Prostate gland (tissue), 2 donors: ENCODE measurements around the gene MAML3. TPM values are rescaled to one million over a fixed set of nuclear protein-coding genes. Genes with fewer than 3 reads are reported as not detected.

Experiments used
- DNase-seq: peaks from one replicate; pipeline ENCODE4 v3.0.0-alpha.2; 2019; ENCODE audit warnings: low spot score
- H3K27ac ChIP-seq, 2 donors: fragments of 200-600 bp; sonication (generic); 2 replicates each; pipeline ENCODE4 v1.5.1; 2017 to 2019
- H3K27me3 ChIP-seq: fragments of 200-600 bp; sonication (generic); replicated peaks from 2 replicates; pipeline ENCODE4 v1.5.1; 2019; ENCODE audit not compliant: insufficient read depth
- H3K36me3 ChIP-seq, 2 donors: fragments of 200-600 bp; sonication (generic); 1 replicate in 1 of 2; 2 replicates in 1 of 2; pipeline versions ENCODE4 v1.5.1 to v1.8.1; 2017 to 2019
- H3K4me1 ChIP-seq: fragments of 200-600 bp; sonication (generic); replicated peaks from 2 replicates; pipeline ENCODE4 v1.5.1; 2019
- H3K4me3 ChIP-seq, 2 donors: fragments of 200-600 bp; sonication (generic); 2 replicates each; pipeline ENCODE4 v1.5.1; 2017 to 2019
- H3K9me3 ChIP-seq: fragments of 200-600 bp; sonication (generic); 2 replicates; pipeline ENCODE4 v1.5.1; 2017
- CTCF ChIP-seq, 4 experiments: fragments of 200-600 bp in 2 of 4; fragments of 450-650 bp in 2 of 4; sonication (generic) in 2 of 4; IDR thresholded peaks; 1 replicate in 3 of 4; 2 replicates in 1 of 4; pipeline ENCODE4 v1.5.1; 2016 to 2019; ENCODE audit warnings: antibody characterized with exemption in 4 of 4, mild to moderate bottlenecking in 2 of 4, moderate library complexity in 2 of 4
- POLR2A ChIP-seq: fragments of 450-650 bp; IDR thresholded peaks from one replicate; pipeline ENCODE4 v1.6.1; 2016; ENCODE audit warnings: antibody characterized with exemption, mild to moderate bottlenecking
- POLR2AphosphoS5 ChIP-seq: sonication (generic); formaldehyde crosslinking; IDR thresholded peaks from one replicate; pipeline ENCODE4 v1.6.1; 2017; ENCODE audit warnings: antibody characterized with exemption
- WGBS: methylation state at CpG from one replicate; pipeline ENCODE4 v1.1.5; 2018; 5-methylcytosine and 5-hydroxymethylcytosine counted together
- intact Hi-C: fragments of 100-400 bp; cut with DNase I; formaldehyde crosslinking; loops from one replicate; pipeline ENCODE4 v1.14.2; 2022
- total RNA-seq, 2 donors: library from RNA; depleted of rRNA; stranded (reverse); fragments of >200 nt; gene quantifications; one replicate each; pipeline ENCODE4 v1.1.0, GENCODE V29; 2016

The MAML3 gene
- total RNA-seq, 2 donors from 2014 or later, result 15.0 to 30.6 TPM

DNA sequence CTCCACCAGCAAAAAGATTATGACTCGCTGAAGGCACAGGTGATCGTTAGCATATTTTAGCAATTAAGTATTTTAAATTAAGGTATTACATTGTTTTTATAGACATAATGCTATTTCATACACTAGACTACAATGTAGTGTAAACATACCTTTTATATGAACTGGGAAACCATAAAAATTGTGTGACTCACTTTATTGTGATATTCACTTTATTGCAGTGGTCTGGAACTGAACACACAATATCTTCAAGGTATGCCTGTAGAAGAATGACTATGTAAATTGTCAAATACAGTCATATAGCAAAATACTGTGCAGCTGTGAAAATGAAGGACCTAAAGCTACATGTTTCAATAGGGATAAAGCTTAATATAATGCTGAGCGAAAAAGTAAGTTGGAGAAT, 26.6 kb upstream of the MAML3 start:
- DNase-seq, result no peak
- Histone ChIP-seq H3K27me3 (no peaks in the 10 kb centered on the region), H3K36me3 (no peaks in the 10 kb centered on the region), H3K9me3 (no peaks in the 10 kb centered on the region), H3K27ac (no peak overlapping the region), H3K4me1 (no peaks in the 10 kb centered on the region), H3K4me3 (no peak overlapping the region)
- WGBS, result 77% methylated on average over 3 of the region's 3 CpGs
- intact Hi-C loops, result no loop called here
- TF ChIP-seq POLR2A, result no peak
- TF ChIP-seq CTCF (IDR thresholded peaks at IDR 0.05), result no peak
- no peak for TF ChIP-seq POLR2AphosphoS5

DNA sequence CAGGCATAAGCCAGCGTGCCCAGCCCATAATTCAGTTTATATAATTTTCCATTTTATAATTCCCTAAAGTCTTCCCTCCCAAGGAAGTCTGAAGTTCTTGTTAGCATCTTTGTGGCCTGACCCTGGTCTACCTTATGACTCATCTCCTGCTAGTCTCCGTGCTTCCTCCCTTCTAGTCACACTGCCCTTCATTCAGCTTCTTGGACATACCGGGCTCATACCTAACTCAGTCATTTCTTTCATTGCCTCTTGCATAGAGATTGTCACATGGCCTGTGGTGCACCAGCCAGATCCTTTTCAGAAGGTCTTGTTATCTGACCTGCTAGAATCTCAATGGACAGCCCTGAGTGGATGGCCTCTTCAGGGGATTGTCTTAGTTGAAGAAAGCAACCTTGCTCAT, 22.8 kb upstream of the MAML3 start:
- Histone ChIP-seq H3K4me1 (no peaks in the 10 kb centered on the region), H3K27ac (no peak overlapping the region), H3K4me3 (no peak overlapping the region), H3K9me3 (no peaks in the 10 kb centered on the region), H3K27me3 (no peaks in the 10 kb centered on the region), H3K36me3 (no peaks in the 10 kb centered on the region)
- intact Hi-C loops, result no loop called here
- no peak for DNase-seq
- TF ChIP-seq POLR2A (no peak), CTCF (IDR thresholded peaks at IDR 0.05) (no peak), POLR2AphosphoS5 (no peak)
- 87% methylated on average over 3 of the region's 3 CpGs for WGBS

DNA sequence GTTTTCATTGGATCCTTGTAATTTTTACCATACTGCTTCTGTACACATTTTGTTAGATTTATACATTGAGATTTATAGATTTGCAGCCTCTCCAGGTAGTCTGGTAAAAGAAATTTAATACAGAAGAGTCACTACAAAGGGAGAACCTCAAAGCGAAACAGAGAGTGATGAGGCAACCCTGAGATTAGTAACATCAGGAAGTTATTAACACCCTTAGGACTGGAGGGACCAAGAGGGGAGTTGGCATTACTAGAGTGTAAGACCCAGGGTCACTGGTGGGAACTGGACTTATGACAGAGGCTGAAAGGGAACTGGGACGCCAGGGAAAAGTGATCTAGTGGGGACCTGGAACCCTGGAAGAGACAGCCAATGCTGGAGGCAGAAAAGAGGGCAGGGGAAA, 20.6 kb upstream of the MAML3 start:
- Histone ChIP-seq H3K36me3 (no peaks in the 10 kb centered on the region), H3K9me3 (no peaks in the 10 kb centered on the region), H3K27me3 (no peaks in the 10 kb centered on the region), H3K4me1 (no peaks in the 10 kb centered on the region), H3K27ac (no peak overlapping the region), H3K4me3 (no peak overlapping the region)
- intact Hi-C loops, result no loop called here
- TF ChIP-seq CTCF (IDR thresholded peaks at IDR 0.05) (no peak), POLR2A (no peak), POLR2AphosphoS5 (no peak)
- DNase-seq, result no peak
- WGBS, result 80% methylated on average over 2 of the region's 2 CpGs

- intact Hi-C loops, result no loop called here
- TF ChIP-seq POLR2AphosphoS5 (no peak), POLR2A (no peak), CTCF (IDR thresholded peaks at IDR 0.05) (no peak)
- 93% methylated on average over 1 of the region's 1 CpG for WGBS
Observed at GRCh38 chr4:140172960-140173359, 19.0 kb upstream of the MAML3 start.

GRCh38 chr4:140170299-140170698, 16.3 kb upstream of the MAML3 start:
- no peak overlapping the region for H3K27ac ChIP-seq
- H3K4me3 ChIP-seq, result no peak overlapping the region
- 94% methylated on average over 4 of the region's 4 CpGs for WGBS
- no peaks in the 10 kb centered on the region for H3K9me3 ChIP-seq
- no peak for DNase-seq
- no peak for TF ChIP-seq POLR2A
- TF ChIP-seq POLR2AphosphoS5, result no peak
- TF ChIP-seq CTCF (IDR thresholded peaks at IDR 0.05), result no peak
- H3K27me3 ChIP-seq, result no peaks in the 10 kb centered on the region
- intact Hi-C loops, result no loop called here
- H3K36me3 ChIP-seq, result no peaks in the 10 kb centered on the region
- H3K4me1 ChIP-seq, result no peaks in the 10 kb centered on the region

More at GRCh38 chr4:140172960-140173359, 19.0 kb upstream of the MAML3 start:
- no peaks in the 10 kb centered on the region for H3K9me3 ChIP-seq
- no peaks in the 10 kb centered on the region for H3K4me1 ChIP-seq
- no peak overlapping the region for H3K27ac ChIP-seq
- no peak for DNase-seq
- no peaks in the 10 kb centered on the region for H3K27me3 ChIP-seq
- no peaks in the 10 kb centered on the region for H3K36me3 ChIP-seq
- H3K4me3 ChIP-seq, result no peak overlapping the region
